ENCODE data around the gene FUCA2.
"Not testable (repeated sequence)": the region's sequence is repeated elsewhere in the genome, so short reads cannot be mapped to it uniquely, and the experiment has no call there.

Gene FUCA2

DNA sequence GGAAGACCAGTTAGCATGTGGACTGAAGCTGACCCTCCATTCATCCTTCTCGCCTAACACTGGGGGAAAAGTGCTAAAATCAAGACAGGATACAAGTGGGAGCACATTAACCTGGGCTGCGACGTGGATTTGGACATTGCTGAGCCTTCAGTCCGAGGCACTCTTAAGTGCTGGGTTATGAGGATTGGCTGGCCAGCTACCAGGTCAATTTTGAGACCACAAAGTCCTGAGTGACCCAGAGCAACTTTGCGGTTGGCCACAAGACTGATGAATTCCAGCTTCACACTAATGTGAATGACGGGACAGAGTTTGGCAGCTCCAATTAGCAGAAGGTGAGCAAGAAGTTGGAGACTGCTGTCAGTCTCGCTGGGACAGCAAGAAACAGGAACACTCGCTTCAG, 20.7 kb downstream of the FUCA2 start:
- no peak for DNase-seq

GRCh38 chr6:143490244-143490643, 21.3 kb downstream of the FUCA2 start:
- no peak for DNase-seq

- no peak for DNase-seq
Observed at GRCh38 chr6:143486752-143487151, 24.8 kb downstream of the FUCA2 start.

DNA sequence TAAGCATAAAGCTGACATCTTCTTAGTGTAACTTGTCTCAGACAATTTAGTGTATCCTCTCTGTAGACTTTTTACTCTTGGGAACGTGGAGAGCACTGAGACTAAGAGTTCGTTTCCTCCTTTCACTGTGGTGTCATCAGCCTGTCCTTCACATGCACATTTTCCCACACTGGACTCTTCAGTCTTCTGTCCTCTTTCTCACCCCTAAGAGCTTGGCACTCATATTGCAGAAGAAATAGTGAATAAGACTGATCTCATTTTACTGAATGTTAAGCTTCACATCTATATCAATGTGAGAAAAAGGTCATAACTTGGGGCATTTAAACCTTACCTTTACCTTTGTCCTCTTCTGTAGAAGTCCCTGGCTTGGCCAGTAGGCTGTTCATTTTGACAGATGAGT, 25.6 kb downstream of the FUCA2 start:
- DNase-seq: no peak

- DNase-seq: no peak
Observed at GRCh38 chr6:143482593-143482992, 28.9 kb downstream of the FUCA2 start.

- no peak for DNase-seq
Observed at GRCh38 chr6:143478479-143479062, 32.9 kb downstream of the FUCA2 start.

DNA sequence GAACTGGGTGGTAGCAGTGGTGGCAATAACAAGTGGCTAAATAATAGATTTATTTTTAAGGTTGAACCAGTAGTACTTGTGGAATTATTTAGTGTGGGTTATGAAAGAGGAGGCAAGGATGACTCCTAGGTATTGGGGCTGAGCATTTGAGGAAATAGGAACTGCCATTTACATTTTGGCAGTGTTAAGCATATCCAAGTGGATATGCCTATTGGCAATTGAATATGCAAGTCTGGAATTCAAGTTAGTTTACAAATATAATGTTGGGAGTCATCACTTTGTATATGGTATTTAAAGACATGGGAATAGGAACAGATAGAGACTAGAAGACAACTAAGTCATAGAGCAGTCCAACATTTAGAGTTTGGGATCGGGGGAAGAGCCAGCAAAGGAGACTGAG, 35.0 kb downstream of the FUCA2 start:
- DNase-seq: no peak

- DNase-seq: no peak
Observed at GRCh38 chr6:143471822-143472221, 39.7 kb downstream of the FUCA2 start.

DNA sequence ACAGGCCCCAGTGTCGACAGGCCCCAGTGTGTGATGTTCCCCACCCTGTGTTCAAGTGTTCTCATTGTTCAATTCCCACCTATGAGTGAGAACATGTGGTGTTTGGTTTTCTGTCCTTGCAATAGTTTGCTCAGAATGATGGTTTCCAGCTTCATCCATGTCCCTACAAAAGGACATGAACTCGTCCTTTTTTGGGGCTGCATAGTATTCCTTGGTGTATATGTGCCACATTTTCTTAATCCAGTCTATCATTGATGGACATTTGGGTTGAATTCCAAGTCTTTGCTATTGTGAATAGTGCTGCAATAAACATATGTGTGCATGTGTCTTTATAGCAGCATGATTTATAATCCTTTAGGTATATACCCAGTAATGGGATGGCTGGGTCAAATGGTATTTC, 42.7 kb downstream of the FUCA2 start:
- DNase-seq: not testable (repeated sequence)

DNA sequence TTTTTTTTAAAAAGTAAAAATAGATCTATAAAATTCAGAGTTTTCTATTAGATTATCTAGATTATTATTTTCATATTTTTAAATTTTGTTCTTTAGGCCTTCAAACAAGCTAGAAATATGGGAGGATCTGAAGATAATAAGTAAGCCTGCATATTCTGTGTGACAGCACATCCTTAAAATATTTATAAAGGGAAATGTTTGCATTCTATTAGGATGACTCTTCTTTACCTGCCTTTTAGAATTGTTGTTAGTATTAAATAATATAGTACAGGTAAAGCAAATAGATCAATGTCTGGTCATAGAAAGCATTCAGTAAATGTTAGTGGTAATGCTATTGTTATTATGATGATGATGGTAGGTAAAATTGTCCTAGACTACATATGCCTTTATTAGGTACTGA, 43.5 kb downstream of the FUCA2 start:
- no peak for DNase-seq

DNA sequence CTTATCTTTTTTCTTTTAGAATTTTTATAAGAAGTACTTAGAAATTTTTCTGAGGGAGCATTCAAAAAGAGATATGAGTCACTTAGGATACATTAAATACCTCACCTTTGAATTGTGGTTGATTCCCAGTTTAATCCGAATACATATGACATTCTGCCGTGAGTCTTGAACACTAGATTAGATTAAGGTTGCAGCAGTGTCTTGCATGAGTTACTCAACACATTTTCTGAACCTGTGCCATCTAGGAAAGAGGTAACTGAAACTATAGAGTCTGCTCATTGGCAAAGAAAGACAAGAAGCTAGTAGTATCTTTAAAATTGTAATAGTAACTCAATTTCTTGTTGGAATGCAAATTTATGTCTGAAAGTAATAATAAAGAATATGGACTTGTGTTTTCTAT, 46.0 kb downstream of the FUCA2 start:
- DNase-seq: no peak

GRCh38 chr6:143457563-143458359, 53.8 kb downstream of the FUCA2 start:
- DNase-seq: no peak

DNA sequence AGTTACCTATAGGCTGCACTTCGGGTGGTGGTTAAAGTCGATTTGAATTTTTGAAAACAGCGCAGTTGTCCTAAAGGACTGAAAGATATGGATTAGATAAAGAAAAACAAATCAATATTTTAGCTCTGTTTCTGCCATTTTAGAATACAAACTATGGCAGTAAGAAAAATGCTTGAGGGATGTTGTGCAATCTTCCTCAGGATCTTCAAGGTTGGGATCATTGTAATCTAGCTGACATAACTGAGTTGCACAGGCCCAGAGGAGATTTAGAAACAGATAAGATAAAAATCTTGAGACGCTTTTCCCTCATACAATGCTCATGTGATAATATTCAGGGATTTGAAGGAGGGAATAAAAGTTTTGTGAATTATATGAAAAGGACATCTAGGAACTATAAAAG, 60.0 kb downstream of the FUCA2 start:
- DNase-seq: no peak

DNA sequence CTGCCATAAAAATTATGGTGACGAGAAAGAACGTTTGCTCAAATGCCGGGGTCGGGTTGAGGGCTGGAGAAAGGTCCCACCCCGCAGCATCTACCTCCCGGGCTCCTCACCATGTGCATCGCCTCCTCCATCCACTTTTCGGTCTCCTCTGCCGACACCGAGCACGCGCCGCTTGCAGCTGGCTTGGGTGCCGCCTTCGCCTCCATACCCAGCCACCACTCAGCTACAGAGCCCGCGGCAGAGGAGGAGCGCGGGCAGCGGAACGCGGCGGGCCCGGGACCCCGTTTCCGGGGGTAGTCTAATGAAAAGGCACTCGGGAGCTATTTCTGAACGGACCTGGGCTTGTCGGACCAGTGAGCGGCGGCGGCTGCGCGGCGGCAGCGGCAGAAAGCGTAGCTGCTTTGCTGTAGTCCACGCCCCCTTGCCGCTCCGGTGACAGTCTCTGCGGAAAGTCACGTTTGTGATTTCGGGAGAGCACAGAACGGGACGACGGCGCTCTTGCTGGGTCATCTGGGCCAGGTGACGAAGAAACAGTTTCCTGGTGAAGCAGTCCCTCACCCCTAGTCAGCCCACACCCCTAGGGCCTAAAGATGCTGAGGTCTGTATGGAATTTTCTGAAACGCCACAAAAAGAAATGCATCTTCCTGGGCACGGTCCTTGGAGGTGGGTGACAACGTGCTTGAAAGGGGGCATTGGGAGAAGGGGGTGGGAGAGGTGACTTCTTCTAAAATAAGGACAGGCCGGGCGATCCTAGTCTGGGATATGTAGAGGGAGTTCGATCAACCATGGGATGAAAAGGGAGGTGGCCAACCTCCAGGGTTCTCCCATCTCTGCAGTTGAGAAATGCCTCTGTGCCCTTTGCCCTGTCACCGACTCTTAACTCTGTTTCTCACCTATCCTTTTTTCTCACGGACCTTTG, 60.8 kb downstream of the FUCA2 start, which contains the start of the genes ADAT2 and PEX3:
Gene ADAT2, minus strand, starts transcription at position 243 of the 919 bp plus-strand sequence. Its CDS starts 37 bp downstream, at position 206.
Gene PEX3, plus strand, starts transcription at position 353 of the 919 bp plus-strand sequence. Its CDS starts 238 bp downstream, at position 591.
- DNase-seq: peak; percentile 82

GRCh38 chr6:143449714-143450452, 61.6 kb downstream of the FUCA2 start:
- DNase-seq: no peak

- DNase-seq: no peak
Observed at GRCh38 chr6:143449082-143449713, 62.3 kb downstream of the FUCA2 start.

- not testable (repeated sequence) for DNase-seq
Observed at GRCh38 chr6:143447865-143448264, 63.7 kb downstream of the FUCA2 start.
